ENCODE measurements around the gene RAB18. TPM values are rescaled to one million over a fixed set of nuclear protein-coding genes. Genes with fewer than 3 reads are reported as not detected.

RAB18 gene
- polyA plus RNA-seq, result 72.6 to 179 TPM (median 94.4 TPM) in 3 replicates
- 137 TPM for polyA plus RNA-seq (2011; ENCODE audit: low read depth)
- polyA plus RNA-seq (2011; cell fraction: cytosol; rRNA removed), result 96.3 and 190 TPM in 2 replicates
- polyA plus RNA-seq (2011; cell fraction: nucleus; rRNA removed), result 62.0 and 102 TPM in 2 replicates
- polyA plus RNA-seq (2012; ENCODE audit: low replicate concordance), result 107 and 125 TPM in 2 replicates
- polyA minus RNA-seq, result 5.0 to 60.1 TPM (median 26.0 TPM) in 3 replicates
- 49.7 TPM for polyA minus RNA-seq (2011; cell fraction: cytosol; rRNA and poly(A)+ RNA removed)
- 23.1 and 49.6 TPM in 2 replicates for polyA minus RNA-seq (2011; cell fraction: nucleus; rRNA and poly(A)+ RNA removed)

DNA sequence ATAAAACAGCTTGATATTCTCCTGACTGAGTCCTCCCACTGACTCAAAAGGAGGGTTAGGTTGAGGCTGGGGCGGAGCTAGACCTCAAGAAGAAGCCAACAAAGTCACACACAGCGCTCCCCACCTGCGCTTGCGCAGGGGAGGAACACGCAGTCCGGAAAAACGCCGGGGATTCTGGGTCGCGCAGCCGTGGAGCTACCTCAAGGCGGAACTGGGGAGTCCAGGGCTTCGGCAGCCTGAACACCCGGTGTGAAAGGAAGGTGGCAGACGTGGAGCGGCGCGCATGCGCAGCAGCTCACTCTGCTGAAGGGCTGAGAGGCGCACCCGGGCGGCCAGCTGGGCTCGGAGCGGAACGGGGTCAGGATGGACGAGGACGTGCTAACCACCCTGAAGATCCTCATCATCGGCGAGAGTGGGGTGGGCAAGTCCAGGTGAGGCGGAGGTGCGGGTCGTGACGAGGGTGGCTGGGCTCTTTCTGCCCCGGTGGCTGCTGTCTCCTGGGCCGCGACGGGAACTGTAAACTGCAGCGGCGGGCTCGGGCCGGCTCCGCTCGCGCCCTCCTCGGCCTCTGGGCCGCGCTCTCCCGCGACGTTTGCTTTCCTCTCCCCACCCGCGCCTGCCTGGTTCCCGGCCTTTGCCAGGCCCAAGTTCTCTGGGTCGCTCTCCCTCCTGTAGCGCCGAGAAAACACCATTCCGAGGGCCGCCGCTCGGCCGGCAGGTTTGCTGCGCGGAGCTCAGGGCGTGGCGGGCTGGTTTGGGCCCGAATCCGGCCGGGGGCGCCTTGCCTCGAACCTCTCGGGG, at the start of gene RAB18:
Gene RAB18 (plus strand): TSS at position 298 of the 801 bp plus-strand sequence. CDS start 66 bp downstream, at position 364.
- FAIRE-seq, result peak; percentile 75

DNA sequence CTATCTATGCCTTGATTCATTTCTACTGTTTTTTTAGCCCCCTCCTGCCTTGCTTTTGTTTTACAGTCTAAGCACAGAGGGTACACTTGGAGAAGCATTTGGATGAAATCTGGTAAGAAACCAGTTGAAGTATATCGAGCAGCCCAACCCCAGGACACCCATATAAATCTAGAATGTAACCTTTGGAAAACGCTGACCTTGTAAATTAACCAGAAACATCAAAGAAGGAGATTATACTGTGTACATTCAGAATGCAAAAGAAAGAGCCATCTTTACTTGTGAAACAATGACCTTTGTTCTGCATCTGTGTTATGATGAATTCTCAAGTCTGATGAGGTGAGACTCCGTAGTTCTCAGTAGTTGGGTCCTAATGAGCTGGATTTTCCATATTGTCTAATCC, 49.3 kb upstream of the RAB18 start:
- no peak for FAIRE-seq
- H2AFZ ChIP-seq (ENCODE audit: control insufficient read depth, low read length), result no peak overlapping the region

More for the DNA sequence above, at the start of gene RAB18:
- TF ChIP-seq EZH2 (IDR thresholded peaks at IDR 0.05; ENCODE audit: low read length), result no peak
- TF ChIP-seq, protein P1, sequence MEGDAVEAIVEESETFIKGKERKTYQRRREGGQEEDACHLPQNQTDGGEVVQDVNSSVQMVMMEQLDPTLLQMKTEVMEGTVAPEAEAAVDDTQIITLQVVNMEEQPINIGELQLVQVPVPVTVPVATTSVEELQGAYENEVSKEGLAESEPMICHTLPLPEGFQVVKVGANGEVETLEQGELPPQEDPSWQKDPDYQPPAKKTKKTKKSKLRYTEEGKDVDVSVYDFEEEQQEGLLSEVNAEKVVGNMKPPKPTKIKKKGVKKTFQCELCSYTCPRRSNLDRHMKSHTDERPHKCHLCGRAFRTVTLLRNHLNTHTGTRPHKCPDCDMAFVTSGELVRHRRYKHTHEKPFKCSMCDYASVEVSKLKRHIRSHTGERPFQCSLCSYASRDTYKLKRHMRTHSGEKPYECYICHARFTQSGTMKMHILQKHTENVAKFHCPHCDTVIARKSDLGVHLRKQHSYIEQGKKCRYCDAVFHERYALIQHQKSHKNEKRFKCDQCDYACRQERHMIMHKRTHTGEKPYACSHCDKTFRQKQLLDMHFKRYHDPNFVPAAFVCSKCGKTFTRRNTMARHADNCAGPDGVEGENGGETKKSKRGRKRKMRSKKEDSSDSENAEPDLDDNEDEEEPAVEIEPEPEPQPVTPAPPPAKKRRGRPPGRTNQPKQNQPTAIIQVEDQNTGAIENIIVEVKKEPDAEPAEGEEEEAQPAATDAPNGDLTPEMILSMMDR (optimal IDR thresholded peaks at IDR 0.05 in 1 of 3, IDR thresholded peaks at IDR 0.05 in 1 of 3, conservative IDR thresholded peaks at IDR 0.05 in 1 of 3; ENCODE audit: extremely low read depth in 1 of 3, insufficient read depth in 2 of 3, low read length in 3 of 3), result peak in 2 of 3 experiments; percentile 2 to 18
- dilution Hi-C loops (cut with MboI; ENCODE audit: extremely low pct_ligation_motif_present, low sequenced_read_pairs), result no loop called here
- Histone ChIP-seq H3K79me2 (ENCODE audit: control insufficient read depth, insufficient read depth, low read length) (peaks cover 50% of the 10 kb centered on the region), H3K4me2 (ENCODE audit: control insufficient read depth, extremely low read depth, insufficient read depth, low read depth, low read length) (peak within 1 kb of the TSS; percentile 87), H3K4me3 (ENCODE audit: control insufficient read depth in 2 of 3, extremely low read depth in 1 of 3, insufficient read depth in 2 of 3, low read depth in 1 of 3, low read length in 3 of 3) (peak within 1 kb of the TSS; percentile 67 to 88 (median 84)), H3K27me3 (ENCODE audit: control insufficient read depth, extremely low read depth, insufficient read depth, low read length) (no peaks in the 10 kb centered on the region), H3K4me1 (ENCODE audit: control insufficient read depth, extremely low read depth, insufficient read depth, low read length) (peaks cover 34% of the 10 kb centered on the region), H3K9me1 (ENCODE audit: control insufficient read depth, extremely low read depth, insufficient read depth, low read length) (peaks cover 3% of the 10 kb centered on the region), H2AFZ (ENCODE audit: control insufficient read depth, low read length) (peak within 1 kb of the TSS; percentile 89), H3K9me3 (ENCODE audit: control insufficient read depth, low read depth, low read length) (no peaks in the 10 kb centered on the region), H4K20me1 (ENCODE audit: control insufficient read depth, extremely low read depth, insufficient read depth, low read length) (peaks cover 3% of the 10 kb centered on the region), H3K36me3 (ENCODE audit: control insufficient read depth in 2 of 2, extremely low read depth in 1 of 2, insufficient read depth in 2 of 2, low read length in 2 of 2) (peaks cover 3 to 11% of the 10 kb centered on the region in 2 experiments), H3K27ac (ENCODE audit: control insufficient read depth, insufficient read depth, low read length) (peak within 1 kb of the TSS; percentile 91), H3K9ac (ENCODE audit: control insufficient read depth, extremely low read depth, insufficient read depth, low read length) (peak within 1 kb of the TSS; percentile 95)
- peak; percentile 95 for DNase-seq (ENCODE audit: low read depth, low spot score)

More for the DNA sequence above, 49.3 kb upstream of the RAB18 start:
- Histone ChIP-seq H3K9me1 (ENCODE audit: control insufficient read depth, extremely low read depth, insufficient read depth, low read length) (no peaks in the 10 kb centered on the region), H3K4me2 (ENCODE audit: control insufficient read depth, extremely low read depth, insufficient read depth, low read depth, low read length) (no peak overlapping the region), H3K27ac (ENCODE audit: control insufficient read depth, insufficient read depth, low read length) (no peak overlapping the region), H3K4me3 (ENCODE audit: control insufficient read depth in 2 of 3, extremely low read depth in 1 of 3, insufficient read depth in 2 of 3, low read depth in 1 of 3, low read length in 3 of 3) (no peak overlapping the region), H3K36me3 (ENCODE audit: control insufficient read depth in 2 of 2, extremely low read depth in 1 of 2, insufficient read depth in 2 of 2, low read length in 2 of 2) (no peaks in the 10 kb centered on the region), H3K79me2 (ENCODE audit: control insufficient read depth, insufficient read depth, low read length) (no peaks in the 10 kb centered on the region), H3K27me3 (ENCODE audit: control insufficient read depth, extremely low read depth, insufficient read depth, low read length) (no peaks in the 10 kb centered on the region), H3K9ac (ENCODE audit: control insufficient read depth, extremely low read depth, insufficient read depth, low read length) (no peak overlapping the region), H4K20me1 (ENCODE audit: control insufficient read depth, extremely low read depth, insufficient read depth, low read length) (no peaks in the 10 kb centered on the region), H3K4me1 (ENCODE audit: control insufficient read depth, extremely low read depth, insufficient read depth, low read length) (no peaks in the 10 kb centered on the region), H3K9me3 (ENCODE audit: control insufficient read depth, low read depth, low read length) (no peaks in the 10 kb centered on the region)
- TF ChIP-seq, protein P1 (optimal IDR thresholded peaks at IDR 0.05 in 1 of 3, IDR thresholded peaks at IDR 0.05 in 1 of 3, conservative IDR thresholded peaks at IDR 0.05 in 1 of 3; ENCODE audit: extremely low read depth in 1 of 3, insufficient read depth in 2 of 3, low read length in 3 of 3), result no peak
- no peak for TF ChIP-seq EZH2 (IDR thresholded peaks at IDR 0.05; ENCODE audit: low read length)
- DNase-seq (ENCODE audit: low read depth, low spot score), result no peak
- dilution Hi-C loops (cut with MboI; ENCODE audit: extremely low pct_ligation_motif_present, low sequenced_read_pairs), result no loop called here

Measured in keratinocyte (primary cell).